GM21717 (cell line): ENCODE measurements around the gene LIM2.

Experiments
- ATAC-seq: cut with Tn5 transposase; IDR thresholded peaks from one replicate; pipeline ENCODE4 v1.9.1; 2021; ENCODE audit warnings: mild to moderate bottlenecking, moderate library complexity; ENCODE audit not compliant: unreplicated experiment

Gene LIM2

GRCh38 chr19:51341976-51342580 is 45.7 kb downstream of the LIM2 start, which contains the start of gene VSIG10L:
VSIG10L (minus strand) TSS chr19:51342139; CDS start chr19:51342124, 15 bp downstream.
- ATAC-seq = no peak

GRCh38 chr19:51341066-51341465 is 46.7 kb downstream of the LIM2 start:
- no peak for ATAC-seq

- ATAC-seq = peak; percentile 38
Measured at GRCh38 chr19:51339687-51340656, 47.8 kb downstream of the LIM2 start.

DNA sequence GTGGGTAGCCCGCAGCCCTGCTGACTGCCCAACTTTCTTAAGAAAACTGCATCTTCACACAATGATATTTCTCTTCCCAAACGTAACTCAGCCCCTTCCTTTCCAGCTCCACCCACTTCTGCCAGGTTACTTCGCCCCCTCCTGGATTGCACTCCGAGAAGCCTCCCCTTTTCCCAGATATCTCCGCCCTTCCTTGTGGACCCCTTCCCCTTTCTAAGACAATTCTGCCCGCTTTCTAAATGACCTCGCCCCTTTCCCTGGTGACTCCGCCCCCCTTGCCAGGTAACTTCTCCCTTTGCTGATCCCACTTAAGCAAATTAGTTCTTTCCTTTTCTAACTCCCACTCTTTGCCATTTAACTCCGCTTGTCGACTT is 48.5 kb downstream of the LIM2 start:
- ATAC-seq = no peak

DNA sequence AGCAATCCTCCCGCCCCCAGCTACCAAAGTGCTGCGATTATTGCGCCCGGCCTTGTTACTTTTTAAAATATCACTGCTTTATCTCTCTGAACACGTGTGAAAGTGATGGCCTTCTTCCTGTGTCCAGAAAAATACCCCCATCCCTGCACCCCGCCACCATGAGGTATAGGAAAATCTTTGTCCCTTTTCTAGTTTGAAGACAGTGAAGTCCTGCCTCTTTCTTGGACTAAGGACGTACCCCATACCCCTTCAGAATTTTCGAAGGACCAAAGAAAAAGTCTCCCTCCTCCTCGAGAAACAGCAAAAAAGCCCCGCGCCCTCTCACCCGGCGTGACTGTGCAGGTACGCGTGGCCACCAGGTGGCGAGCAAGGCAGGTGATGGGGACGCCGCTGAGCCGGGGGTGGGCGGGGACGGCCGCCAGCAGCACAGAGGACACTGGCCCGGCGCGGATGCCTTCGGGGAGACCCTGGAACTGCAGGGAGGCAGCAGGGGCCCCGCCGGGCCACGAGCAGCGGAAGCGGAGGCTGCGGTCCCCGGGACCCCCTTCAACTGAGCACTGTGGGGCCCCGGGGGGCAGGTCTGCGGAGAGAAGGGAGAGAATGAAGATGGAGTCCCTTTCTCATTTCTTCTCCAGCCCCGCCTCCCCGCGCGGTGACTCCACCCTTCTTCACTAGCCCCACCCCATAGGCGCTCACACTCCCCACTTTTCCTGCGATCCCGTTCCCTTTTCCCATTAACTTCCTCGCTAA is 49.0 kb downstream of the LIM2 start:
- peak; percentile 57 for ATAC-seq

DNA sequence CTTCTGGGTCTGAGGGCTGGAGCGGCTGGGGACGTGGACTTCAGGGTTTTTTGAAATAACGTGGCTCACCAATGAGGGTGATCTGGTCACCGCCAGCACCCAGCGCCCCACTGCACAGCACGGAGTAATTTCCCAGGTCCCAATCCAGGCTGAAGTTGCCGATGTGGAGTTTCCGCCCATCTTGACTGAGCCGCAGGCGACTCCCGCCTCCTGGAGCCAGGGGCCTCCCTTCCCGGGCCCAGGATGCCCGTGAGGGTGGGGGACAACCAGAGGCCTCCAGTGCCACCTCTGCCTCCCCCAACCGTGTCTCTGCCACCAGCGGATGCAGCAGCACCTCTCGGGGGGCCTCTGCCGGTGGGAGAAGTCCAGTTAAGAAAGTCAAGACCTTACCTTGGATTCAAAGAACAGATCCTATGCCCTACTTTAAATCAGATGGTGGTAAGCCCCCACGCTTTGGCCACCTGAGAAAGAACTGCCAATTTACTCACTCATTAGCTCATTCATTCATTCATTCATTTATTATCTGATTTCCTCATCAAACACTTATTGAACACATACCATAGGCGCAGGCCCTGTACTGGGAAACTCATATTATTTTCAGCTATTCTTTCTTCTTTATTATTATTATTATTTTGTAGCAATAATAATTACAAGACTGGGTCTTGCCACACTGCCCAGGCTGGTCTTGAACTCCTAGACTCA is 49.8 kb downstream of the LIM2 start:
- no peak for ATAC-seq

DNA sequence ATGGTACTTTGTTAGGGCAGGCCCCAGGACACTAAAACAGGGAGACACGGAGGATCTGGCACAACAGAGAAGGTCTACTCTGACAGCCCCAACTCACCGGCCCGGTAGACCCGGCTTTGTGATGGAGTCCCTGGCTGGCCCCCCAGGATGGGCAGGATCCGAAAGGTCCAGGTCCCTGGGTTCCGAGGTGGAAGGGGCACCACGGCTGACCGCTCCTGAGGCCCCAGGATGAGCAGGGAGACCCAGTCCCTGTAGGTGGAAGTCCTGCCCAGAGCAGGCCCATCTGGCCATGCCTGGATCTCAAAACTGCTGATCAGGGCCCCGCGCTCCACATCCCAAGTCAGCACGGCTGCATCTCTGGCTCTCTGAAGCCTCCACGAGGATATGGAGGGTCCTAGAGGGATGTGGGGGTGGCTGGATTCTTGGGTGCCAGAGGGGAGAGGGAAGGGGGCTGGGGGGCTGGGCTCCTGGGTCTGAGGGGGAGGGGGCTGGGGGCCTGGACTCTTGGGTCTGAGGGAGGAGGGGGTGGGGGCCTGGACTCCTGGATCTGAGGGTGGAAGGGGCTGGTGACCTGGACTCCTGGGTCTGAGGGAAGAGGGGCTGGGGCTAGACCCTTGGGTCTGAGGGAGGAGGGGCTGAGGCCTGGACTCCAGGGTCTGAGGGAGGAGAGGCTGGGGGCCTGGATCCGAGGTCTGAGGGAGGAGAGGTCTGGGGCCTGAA is 50.5 kb downstream of the LIM2 start:
- ATAC-seq = no peak

- no peak for ATAC-seq
Measured at GRCh38 chr19:51333836-51334460, 53.8 kb downstream of the LIM2 start.

GRCh38 chr19:51331716-51332115 is 56.1 kb downstream of the LIM2 start:
- ATAC-seq = no peak

GRCh38 chr19:51331193-51331592 is 56.6 kb downstream of the LIM2 start:
- no peak for ATAC-seq

DNA sequence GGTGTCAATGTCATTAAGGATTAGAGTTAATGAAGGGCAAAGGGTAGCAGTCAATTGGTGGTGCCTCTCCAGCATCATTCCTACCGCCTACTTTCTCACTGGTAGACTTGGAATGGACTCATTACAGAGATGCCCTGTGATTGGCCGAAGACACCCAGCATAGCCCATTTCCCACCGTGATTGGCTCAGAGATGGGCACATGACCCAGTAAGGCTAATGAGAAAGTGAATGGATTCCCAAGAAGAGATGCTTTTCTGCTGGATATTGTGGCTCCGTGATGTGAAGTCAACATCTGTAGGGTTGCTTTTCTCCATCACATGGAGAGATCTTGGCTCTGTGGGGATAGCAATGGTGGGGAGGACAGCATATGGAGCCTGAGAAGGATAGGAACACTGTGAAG is 57.4 kb downstream of the LIM2 start:
- ATAC-seq = no peak
